GM20431 (cell line): ENCODE measurements around the gene TMEM132C.
"Not testable (repeated sequence)": the region's sequence is repeated elsewhere in the genome, so short reads cannot be mapped to it uniquely, and the experiment has no call there.

Experiments used
- in situ Hi-C: fragments of 300-500 bp; cut with MseI, MboI; formaldehyde crosslinking; loops from one replicate; pipeline ENCODE4 v1.15.0; 2020; ENCODE audit warnings: low sequenced_read_pairs; ENCODE audit not compliant: unreplicated experiment

The TMEM132C gene

GRCh38 chr12:128267131-128267622 is at the start of gene TMEM132C:
TSS of gene TMEM132C (plus strand) at chr12:128267170. CDS start at chr12:128267403, 233 bp downstream.
- in situ Hi-C loops = no loop called here

- in situ Hi-C loops = no loop called here
Measured at GRCh38 chr12:128224226-128224625, 42.7 kb upstream of the TMEM132C start.

- in situ Hi-C loops = no loop called here
Measured at GRCh38 chr12:128228581-128228980, 38.4 kb upstream of the TMEM132C start.

GRCh38 chr12:128235635-128236417 is 31.1 kb upstream of the TMEM132C start:
- in situ Hi-C loops = no loop called here

- in situ Hi-C loops = no loop called here
Measured at GRCh38 chr12:128236525-128236924, 30.4 kb upstream of the TMEM132C start.

GRCh38 chr12:128240745-128241144 is 26.2 kb upstream of the TMEM132C start:
- in situ Hi-C loops = no loop called here

- in situ Hi-C loops = no loop called here
Measured at GRCh38 chr12:128245121-128245520, 21.8 kb upstream of the TMEM132C start.

- in situ Hi-C loops = no loop called here
Measured at GRCh38 chr12:128245905-128246304, 21.1 kb upstream of the TMEM132C start.

GRCh38 chr12:128250096-128250495 is 16.9 kb upstream of the TMEM132C start:
- in situ Hi-C loops = no loop called here

GRCh38 chr12:128253829-128254228 is 13.1 kb upstream of the TMEM132C start:
- in situ Hi-C loops = not testable (repeated sequence)

- in situ Hi-C loops = no loop called here
Measured at GRCh38 chr12:128258866-128259555, 8.0 kb upstream of the TMEM132C start.

GRCh38 chr12:128259556-128260070 is 7.4 kb upstream of the TMEM132C start:
- in situ Hi-C loops = no loop called here

- in situ Hi-C loops = no loop called here
Measured at GRCh38 chr12:128261757-128262156, 5.2 kb upstream of the TMEM132C start.

- in situ Hi-C loops = no loop called here
Measured at GRCh38 chr12:128265566-128265965, 1.4 kb upstream of the TMEM132C start.

GRCh38 chr12:128266086-128266485 is 884 bp upstream of the TMEM132C start:
- in situ Hi-C loops = no loop called here

- in situ Hi-C loops = no loop called here
Measured at GRCh38 chr12:128266541-128267130, 334 bp upstream of the TMEM132C start.

GRCh38 chr12:128267651-128268378 is 845 bp downstream of the TMEM132C start:
- in situ Hi-C loops = no loop called here

- in situ Hi-C loops = no loop called here
Measured at GRCh38 chr12:128268379-128268995, 1.5 kb downstream of the TMEM132C start.

- in situ Hi-C loops = no loop called here
Measured at GRCh38 chr12:128269181-128269591, 2.2 kb downstream of the TMEM132C start.

GRCh38 chr12:128276471-128276870 is 9.5 kb downstream of the TMEM132C start:
- in situ Hi-C loops = no loop called here
